HG02970 (cell line): ENCODE results near the gene TK2.
A peak's percentile ranks its signal among the peaks of the same experiment; 100 is the strongest.
"Not testable (repeated sequence)": the region's sequence is repeated elsewhere in the genome, so short reads cannot be mapped to it uniquely, and the experiment has no call there.

ENCODE experiments used
- ATAC-seq: cut with Tn5 transposase; IDR thresholded peaks from one replicate; pipeline ENCODE4 v1.9.1; 2021; ENCODE audit warnings: mild to moderate bottlenecking, moderate library complexity, moderate number of reproducible peaks; ENCODE audit not compliant: unreplicated experiment, low FRiP score

The TK2 gene

DNA sequence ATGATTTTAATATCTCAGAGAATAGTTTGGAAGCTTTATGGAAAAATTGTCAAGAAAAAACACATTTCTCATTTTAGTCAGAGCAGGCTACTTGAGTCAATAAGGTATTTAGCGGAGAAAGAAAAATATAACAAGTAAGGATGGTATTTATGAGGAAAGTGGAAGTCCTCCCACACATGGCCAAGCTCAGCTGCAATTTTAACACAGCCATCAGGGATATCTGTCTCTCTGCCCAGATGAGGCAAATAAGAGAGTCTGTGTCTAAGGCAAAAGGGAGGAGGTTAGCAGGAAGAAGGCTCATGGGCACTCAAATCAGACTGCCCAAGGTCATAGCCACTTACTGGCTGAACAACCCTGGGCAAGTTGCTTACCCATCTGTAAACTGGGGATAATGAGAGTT lies 24.2 kb upstream of the TK2 start:
- ATAC-seq = no peak

- no peak for ATAC-seq
Measured at GRCh38 chr16:66572356-66572755, 22.4 kb upstream of the TK2 start.

GRCh38 chr16:66569827-66570405 lies 20.0 kb upstream of the TK2 start:
- ATAC-seq = no peak

- ATAC-seq = no peak
Measured at GRCh38 chr16:66569131-66569530, 19.2 kb upstream of the TK2 start.

DNA sequence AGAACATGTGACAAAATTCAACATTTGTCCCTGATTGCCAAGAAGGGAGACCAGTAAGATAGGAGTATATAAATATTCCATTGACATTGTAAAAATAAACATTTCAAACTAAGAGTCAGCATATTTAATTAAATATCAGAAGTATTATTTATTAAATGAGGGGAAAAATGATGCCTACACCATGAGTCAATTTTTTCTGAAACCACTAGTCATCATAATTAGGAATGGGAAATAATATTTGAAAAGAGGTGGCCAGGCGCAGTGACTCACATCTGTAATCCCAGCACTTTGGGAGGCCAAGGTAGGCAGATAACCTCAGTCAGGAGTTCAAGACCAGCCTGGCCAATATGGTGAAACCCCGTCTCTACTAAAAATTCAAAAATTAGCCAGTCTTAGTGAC lies 18.4 kb upstream of the TK2 start:
- no peak for ATAC-seq

- ATAC-seq = not testable (repeated sequence)
Measured at GRCh38 chr16:66567270-66567669, 17.3 kb upstream of the TK2 start.

GRCh38 chr16:66566051-66566901 lies 16.4 kb upstream of the TK2 start, which contains the start of gene CMTM1:
Gene CMTM1, plus strand, starts transcription at chr16:66566439. Its CDS starts 75 bp downstream, at chr16:66566514.
- no peak for ATAC-seq

GRCh38 chr16:66563574-66564334 lies 13.8 kb upstream of the TK2 start:
- no peak for ATAC-seq

- no peak for ATAC-seq
Measured at GRCh38 chr16:66562986-66563385, 13.1 kb upstream of the TK2 start.

GRCh38 chr16:66562409-66562808 lies 12.5 kb upstream of the TK2 start:
- no peak for ATAC-seq

DNA sequence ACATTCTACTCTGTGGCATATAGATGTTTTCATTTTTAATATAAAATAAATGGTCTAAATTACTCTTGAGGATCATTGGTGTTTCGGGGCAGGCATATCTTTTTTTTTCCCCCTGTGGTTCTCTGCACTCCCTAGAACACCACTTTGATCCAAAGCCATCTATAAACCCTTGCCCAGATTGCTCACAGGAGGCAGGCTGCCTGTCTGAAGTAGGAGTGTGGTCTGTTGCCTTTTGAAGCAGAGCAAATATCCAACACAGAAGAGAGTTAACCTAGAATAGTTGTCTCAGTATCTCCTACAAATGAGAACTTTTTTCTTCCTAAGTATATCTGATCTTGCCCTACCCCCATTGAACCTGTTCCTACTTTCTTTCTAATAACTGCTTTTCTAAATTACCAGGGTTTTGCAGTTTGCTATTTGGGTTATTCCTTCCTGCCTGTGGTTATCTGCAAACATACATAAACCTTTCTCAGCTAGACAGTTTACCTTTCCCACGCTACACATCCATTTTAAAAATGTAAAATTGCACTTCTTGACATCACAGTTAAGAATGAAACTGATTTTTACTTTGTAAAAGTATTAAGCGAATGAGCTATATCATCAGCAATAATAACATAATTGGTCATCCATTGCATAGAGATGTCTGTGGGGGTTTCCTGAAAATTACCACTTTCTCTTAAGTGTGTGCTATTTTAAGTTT lies 11.6 kb upstream of the TK2 start:
- ATAC-seq = no peak

DNA sequence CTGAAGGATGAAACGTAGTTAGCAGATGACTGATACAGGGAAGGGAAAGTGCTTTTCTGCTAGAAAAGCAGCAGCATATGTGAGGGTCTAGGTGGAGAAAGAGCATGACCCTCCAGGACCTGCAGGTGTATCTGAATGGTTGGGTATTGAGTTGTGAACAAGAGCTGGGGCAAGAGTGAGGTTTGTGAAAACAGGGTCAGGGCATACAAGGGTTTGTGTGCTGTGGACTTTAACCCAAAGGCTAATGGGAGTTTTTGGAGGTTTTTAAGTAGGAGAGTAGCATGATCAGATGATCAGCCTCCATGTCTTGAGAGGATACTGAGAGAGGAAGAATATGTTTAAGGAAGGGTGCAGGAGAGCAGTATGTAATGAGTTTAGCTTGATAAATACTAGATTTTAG lies 10.2 kb upstream of the TK2 start:
- no peak for ATAC-seq

DNA sequence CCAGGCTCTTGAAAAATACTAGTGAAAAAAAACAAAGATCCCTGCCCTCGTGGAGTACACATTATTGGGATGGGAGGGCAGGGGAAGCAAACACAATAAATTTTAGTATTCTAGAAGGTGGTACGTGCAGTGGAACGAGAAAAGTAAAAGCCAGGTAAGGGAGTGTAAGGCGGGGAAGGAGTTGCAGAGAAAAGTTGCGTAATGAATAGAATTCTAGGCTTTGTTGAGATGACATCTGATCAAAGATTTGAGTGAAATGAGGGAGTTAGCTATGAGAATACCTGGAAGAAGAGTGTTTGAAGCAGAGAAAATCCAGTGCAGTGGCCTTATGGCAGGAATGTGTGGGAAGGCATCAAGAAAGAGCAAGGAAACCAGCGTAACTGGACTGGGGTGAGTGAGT lies 4.6 kb upstream of the TK2 start:
- no peak for ATAC-seq

- no peak for ATAC-seq
Measured at GRCh38 chr16:66554021-66554420, 4.1 kb upstream of the TK2 start.

DNA sequence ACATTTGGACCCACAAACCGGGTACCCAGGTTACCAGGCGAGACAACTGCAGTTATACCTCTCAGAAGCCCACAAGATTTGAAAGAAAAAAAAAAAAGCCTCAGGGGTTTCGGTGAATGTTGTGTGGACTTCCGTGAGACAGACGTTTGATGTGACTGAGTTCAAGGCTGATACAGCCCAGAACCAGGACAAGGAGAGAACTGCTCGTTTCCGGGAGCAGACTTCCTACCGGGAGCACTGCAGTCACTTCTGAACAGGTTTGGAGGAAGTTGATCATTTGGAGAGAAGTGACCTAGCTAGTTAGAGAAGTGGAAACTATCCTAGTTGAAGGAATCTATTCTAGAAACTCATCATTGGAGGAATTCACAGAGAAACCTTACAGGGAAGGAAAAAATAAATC lies 3.3 kb upstream of the TK2 start:
- no peak for ATAC-seq

DNA sequence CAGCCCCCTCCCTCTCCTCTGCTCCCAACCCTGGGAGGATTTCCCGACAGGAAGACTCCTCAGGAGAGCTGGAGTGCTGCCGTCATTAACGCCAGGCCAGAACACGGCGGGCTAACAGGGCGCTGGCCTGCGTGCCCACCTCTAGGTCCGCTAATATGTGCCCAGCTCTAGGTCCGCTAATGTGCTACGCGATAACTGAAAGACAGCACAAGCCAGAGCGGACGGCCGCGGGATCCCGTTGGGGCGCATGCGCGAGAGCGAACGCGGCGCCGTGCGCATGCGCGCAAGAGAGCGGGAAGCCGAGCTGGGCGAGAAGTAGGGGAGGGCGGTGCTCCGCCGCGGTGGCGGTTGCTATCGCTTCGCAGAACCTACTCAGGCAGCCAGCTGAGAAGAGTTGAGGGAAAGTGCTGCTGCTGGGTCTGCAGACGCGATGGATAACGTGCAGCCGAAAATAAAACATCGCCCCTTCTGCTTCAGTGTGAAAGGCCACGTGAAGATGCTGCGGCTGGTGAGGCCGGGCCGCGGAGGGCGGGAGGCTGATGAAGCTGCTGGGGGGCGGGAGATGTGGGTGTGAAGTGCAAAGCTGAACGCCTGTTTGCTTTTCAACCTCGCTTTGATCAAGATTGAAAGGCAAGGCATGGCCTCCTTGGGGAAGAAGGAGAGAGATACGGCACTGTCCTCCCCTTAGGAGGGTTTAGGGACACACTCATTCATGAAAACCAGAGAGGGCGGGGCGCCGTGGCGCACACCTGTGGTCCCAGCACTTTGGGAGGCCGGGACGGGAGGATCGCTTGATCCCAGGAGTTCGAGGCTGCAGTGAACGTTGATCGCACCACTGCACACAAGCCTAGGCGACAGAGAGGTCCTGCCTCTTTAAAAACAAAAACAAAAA lies 2.6 kb upstream of the TK2 start, which contains the start of gene CKLF:
TSS of gene CKLF (plus strand) at position 291 of the 892 bp plus-strand sequence. CDS start at position 431, 140 bp downstream.
- ATAC-seq = peak; percentile 80

DNA sequence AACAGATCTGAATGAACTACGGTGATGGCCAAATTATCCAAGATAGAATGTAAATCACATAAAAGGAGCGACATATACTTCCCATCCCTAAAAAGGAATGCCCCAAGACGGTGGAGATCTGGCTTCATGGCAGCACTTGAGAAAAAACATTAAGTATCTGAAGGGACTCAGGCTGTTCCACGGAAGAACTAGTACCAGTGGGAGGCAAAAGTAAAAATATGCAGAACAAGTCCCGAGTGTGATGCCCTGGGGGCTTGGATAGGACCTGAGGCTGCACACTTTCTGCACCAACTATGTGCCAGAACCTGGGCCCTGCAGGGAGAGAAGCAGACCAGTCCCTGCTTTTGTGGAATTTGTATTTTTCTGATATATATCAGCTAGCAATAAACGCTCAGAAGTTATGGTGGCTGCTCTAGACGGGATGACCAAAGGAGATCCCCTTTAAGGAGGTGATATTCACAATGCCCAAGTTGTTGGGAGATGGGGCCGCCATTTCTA lies 1.9 kb upstream of the TK2 start:
- no peak for ATAC-seq

DNA sequence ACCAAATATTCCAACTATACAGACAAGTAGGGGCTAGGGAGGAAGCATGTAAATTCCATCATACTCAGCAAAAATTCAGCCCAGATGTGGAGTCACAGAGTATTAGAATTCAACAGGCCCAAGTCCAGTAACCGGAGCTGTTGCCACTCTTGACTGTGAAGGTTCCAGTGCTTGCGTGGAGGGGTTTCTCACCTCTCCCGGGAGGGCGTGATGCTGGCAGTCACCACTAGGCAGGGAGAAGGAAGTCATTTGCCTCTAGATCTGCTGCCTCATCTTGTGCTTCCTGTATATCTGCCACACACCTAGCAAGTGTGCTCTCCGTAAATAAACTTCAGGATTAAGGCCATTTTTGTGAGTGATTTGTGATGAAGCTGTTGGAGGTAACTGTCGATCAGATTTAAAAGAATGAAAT lies 1.4 kb upstream of the TK2 start:
- no peak for ATAC-seq

- ATAC-seq = no peak
Measured at GRCh38 chr16:66548868-66549267, 1.1 kb downstream of the TK2 start.
